BLaER1 (cell line): ENCODE data around the gene B4GALNT3.

ENCODE experiments used
- H3K27ac ChIP-seq: shearing (Covaris generic); formaldehyde crosslinking; 2 replicates; pipeline ENCODE4 v1.8.1; 2022
- H3K27me3 ChIP-seq: shearing (Covaris generic); formaldehyde crosslinking; 2 replicates; pipeline ENCODE4 v1.8.1; 2022
- H3K36me3 ChIP-seq: shearing (Covaris generic); formaldehyde crosslinking; 2 replicates; pipeline ENCODE4 v1.8.1; 2022
- H3K4me1 ChIP-seq: shearing (Covaris generic); formaldehyde crosslinking; 2 replicates; pipeline ENCODE4 v1.8.1; 2022
- H3K4me2 ChIP-seq: shearing (Covaris generic); formaldehyde crosslinking; 2 replicates; pipeline ENCODE4 v1.8.1; 2022
- H3K4me3 ChIP-seq: shearing (Covaris generic); formaldehyde crosslinking; 2 replicates; pipeline ENCODE4 v1.8.1; 2022
- H3K9ac ChIP-seq: shearing (Covaris generic); formaldehyde crosslinking; 2 replicates; pipeline ENCODE4 v1.8.1; 2022
- H3K9me3 ChIP-seq: shearing (Covaris generic); formaldehyde crosslinking; 2 replicates; pipeline ENCODE4 v1.8.1; 2022
- H4K20me1 ChIP-seq: shearing (Covaris generic); formaldehyde crosslinking; 2 replicates; pipeline ENCODE4 v1.8.1; 2022
- Cebpa-rat ChIP-seq: shearing (Covaris generic); IDR thresholded peaks from 2 replicates; pipeline ENCODE4 v1.8.1; 2022

B4GALNT3 gene

DNA sequence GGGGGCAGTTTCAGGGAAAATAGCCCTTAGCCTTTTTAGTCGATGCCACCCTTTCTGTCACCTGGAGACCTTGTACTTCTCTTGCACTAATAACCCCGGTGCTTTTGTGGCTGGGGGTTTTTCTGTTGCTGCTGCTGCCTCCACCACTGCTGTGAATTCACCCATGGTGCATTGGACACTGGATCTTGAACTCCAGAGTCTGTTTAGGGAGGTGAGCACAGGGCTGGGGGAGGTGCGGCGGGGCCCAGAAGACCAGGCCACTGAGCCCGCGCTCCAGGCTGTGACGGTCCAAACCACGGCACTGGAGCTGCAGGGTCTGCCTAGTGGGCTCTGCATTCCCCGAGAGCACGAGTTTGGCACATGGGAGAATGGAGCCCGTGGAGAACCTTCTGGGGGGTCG is 102.9 kb downstream of the B4GALNT3 start:
- Histone ChIP-seq H3K4me3 (0 out of 2 replicates have a peak overlapping the region, but pooled peaks have one; percentile 39), H3K4me2 (peak overlapping the region; percentile 97), H3K9ac (no peak overlapping the region), H3K27ac (peak overlapping the region; percentile 61; the same call in 1 of the 2 replicates), H3K4me1 (peaks cover 86% of the 10 kb centered on the region), H4K20me1 (peaks cover 18% of the 10 kb centered on the region; the same call in 1 of the 2 replicates), H3K27me3 (no peaks in the 10 kb centered on the region), H3K36me3 (no peaks in the 10 kb centered on the region), H3K9me3 (no peaks in the 10 kb centered on the region)
- no peak for TF ChIP-seq Cebpa-rat

DNA sequence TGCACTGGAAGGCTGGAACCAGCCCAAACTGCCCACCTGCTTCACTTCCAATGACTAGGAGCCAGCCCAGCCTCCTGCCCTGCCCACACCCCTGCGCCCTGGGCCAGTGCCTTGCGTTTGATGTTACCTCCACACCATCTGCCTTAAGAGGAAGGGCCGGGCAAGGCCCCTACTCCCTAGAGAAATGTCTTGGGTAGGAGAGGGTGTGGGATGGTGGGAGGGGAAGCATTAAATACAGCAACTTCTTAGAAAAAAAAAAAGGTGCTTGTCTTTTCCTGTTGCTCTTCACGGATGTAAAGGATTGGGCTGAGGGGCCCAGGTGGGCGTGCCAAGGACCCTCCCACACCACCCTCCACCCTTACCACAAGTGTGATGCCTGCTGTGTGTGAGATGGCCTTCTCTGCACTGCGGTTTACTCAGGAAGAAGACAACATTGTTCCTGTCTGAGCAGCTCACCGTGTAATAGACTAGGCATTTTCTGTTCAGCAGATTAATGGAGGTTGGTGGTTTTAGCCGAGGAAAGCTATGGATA is 103.6 kb downstream of the B4GALNT3 start:
- H3K4me1 ChIP-seq, result peaks cover 80% of the 10 kb centered on the region
- H3K27ac ChIP-seq, result peak overlapping the region; percentile 32
- H3K27me3 ChIP-seq, result no peaks in the 10 kb centered on the region
- H3K9ac ChIP-seq, result peak overlapping the region; percentile 33; the same call in 1 of the 2 replicates
- no peaks in the 10 kb centered on the region for H3K9me3 ChIP-seq
- H3K36me3 ChIP-seq, result no peaks in the 10 kb centered on the region
- peaks cover 18% of the 10 kb centered on the region; the same call in 1 of the 2 replicates for H4K20me1 ChIP-seq
- no peak for TF ChIP-seq Cebpa-rat
- peak overlapping the region; percentile 97 for H3K4me2 ChIP-seq
- H3K4me3 ChIP-seq, result peak overlapping the region; percentile 27; the same call in 1 of the 2 replicates

GRCh38 chr12:563787-564298 is 104.1 kb downstream of the B4GALNT3 start:
- Histone ChIP-seq H3K4me1 (peaks cover 74% of the 10 kb centered on the region), H4K20me1 (peaks cover 18% of the 10 kb centered on the region; the same call in 1 of the 2 replicates), H3K9me3 (no peaks in the 10 kb centered on the region), H3K4me3 (peak overlapping the region; percentile 27; the same call in 1 of the 2 replicates), H3K27me3 (no peaks in the 10 kb centered on the region), H3K36me3 (no peaks in the 10 kb centered on the region), H3K9ac (peak overlapping the region; percentile 33; the same call in 1 of the 2 replicates), H3K4me2 (peak overlapping the region; percentile 97), H3K27ac (peak overlapping the region; percentile 32; the same call in 1 of the 2 replicates)
- no peak for TF ChIP-seq Cebpa-rat

DNA sequence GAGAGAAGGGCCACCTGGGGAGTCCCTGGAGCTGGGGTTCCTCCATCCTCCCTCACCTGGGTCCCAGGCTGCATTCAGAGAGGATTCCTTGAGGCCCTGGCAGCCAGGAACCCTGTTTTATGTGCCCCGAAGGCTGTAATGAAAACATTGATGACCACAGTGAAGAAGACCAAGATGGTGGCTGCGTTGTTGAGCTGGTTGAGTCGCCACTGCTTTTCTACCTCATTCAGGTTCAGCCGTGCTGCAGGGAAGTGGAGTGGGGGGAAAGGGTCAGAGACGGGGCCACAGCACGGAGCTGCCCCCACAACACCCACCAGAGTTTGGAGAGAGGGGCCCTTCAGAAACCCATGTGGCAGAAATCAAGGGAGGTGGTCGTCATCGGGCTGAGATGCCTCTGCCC is 105.4 kb downstream of the B4GALNT3 start:
- no peaks in the 10 kb centered on the region for H3K27me3 ChIP-seq
- H3K4me3 ChIP-seq, result no peak overlapping the region
- H3K4me1 ChIP-seq, result peaks cover 70% of the 10 kb centered on the region
- H3K4me2 ChIP-seq, result peak overlapping the region; percentile 97
- no peak overlapping the region for H3K9ac ChIP-seq
- H3K27ac ChIP-seq, result 0 out of 2 replicates have a peak overlapping the region, but pooled peaks have one; percentile 1
- no peak for TF ChIP-seq Cebpa-rat
- H3K36me3 ChIP-seq, result no peaks in the 10 kb centered on the region
- no peaks in the 10 kb centered on the region for H3K9me3 ChIP-seq
- H4K20me1 ChIP-seq, result peaks cover 18% of the 10 kb centered on the region; the same call in 1 of the 2 replicates

- TF ChIP-seq Cebpa-rat, result no peak
- Histone ChIP-seq H3K9me3 (no peaks in the 10 kb centered on the region), H3K27me3 (no peaks in the 10 kb centered on the region), H3K27ac (no peak overlapping the region), H4K20me1 (peaks cover 18% of the 10 kb centered on the region; the same call in 1 of the 2 replicates), H3K4me2 (peak overlapping the region; percentile 97), H3K9ac (no peak overlapping the region), H3K36me3 (no peaks in the 10 kb centered on the region), H3K4me3 (no peak overlapping the region), H3K4me1 (peaks cover 70% of the 10 kb centered on the region)
Measured at GRCh38 chr12:565589-566105, 105.9 kb downstream of the B4GALNT3 start.

GRCh38 chr12:568486-568885 is 108.7 kb downstream of the B4GALNT3 start:
- Histone ChIP-seq H3K36me3 (no peaks in the 10 kb centered on the region), H3K27ac (no peak overlapping the region), H3K4me2 (no peak overlapping the region), H3K4me3 (no peak overlapping the region), H3K27me3 (no peaks in the 10 kb centered on the region), H4K20me1 (peaks cover 5% of the 10 kb centered on the region; the same call in 1 of the 2 replicates), H3K9me3 (no peaks in the 10 kb centered on the region), H3K9ac (no peak overlapping the region), H3K4me1 (peaks cover 56% of the 10 kb centered on the region)
- no peak for TF ChIP-seq Cebpa-rat

DNA sequence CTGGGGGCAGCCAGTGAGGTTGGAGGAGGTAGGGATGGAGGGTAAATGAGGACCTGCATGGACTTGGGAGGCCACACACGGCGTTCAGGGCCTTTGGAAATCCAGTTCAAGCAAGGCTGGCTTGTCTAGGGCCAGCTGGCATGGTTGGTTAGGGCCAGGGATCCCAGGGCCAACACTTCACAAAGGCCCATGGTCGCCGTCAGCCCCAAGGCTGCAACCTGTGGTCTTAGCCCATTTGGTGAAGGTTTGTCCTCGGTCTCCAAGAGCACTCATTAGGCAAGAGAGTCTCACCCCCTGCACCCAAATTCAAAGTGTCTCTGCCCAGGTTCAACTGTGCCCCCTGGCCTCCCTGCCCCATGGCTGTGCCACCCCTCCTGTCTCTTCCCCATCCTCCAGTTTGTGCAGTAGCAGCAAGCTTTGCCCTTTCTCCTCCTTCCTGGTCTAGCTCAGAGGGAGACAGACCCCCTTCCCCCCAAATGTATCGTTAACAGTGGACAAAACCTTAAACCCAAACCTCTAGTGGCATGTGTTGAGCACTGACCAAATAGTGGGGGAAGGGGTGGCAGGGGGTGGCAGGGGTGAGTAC is 109.4 kb downstream of the B4GALNT3 start:
- Histone ChIP-seq H3K4me1 (peaks cover 49% of the 10 kb centered on the region), H3K9ac (no peak overlapping the region), H4K20me1 (peaks cover under 1% of the 10 kb centered on the region; the same call in 1 of the 2 replicates), H3K27me3 (no peaks in the 10 kb centered on the region), H3K36me3 (no peaks in the 10 kb centered on the region), H3K27ac (no peak overlapping the region), H3K4me2 (peak overlapping the region; percentile 94), H3K9me3 (no peaks in the 10 kb centered on the region), H3K4me3 (no peak overlapping the region)
- TF ChIP-seq Cebpa-rat, result no peak

DNA sequence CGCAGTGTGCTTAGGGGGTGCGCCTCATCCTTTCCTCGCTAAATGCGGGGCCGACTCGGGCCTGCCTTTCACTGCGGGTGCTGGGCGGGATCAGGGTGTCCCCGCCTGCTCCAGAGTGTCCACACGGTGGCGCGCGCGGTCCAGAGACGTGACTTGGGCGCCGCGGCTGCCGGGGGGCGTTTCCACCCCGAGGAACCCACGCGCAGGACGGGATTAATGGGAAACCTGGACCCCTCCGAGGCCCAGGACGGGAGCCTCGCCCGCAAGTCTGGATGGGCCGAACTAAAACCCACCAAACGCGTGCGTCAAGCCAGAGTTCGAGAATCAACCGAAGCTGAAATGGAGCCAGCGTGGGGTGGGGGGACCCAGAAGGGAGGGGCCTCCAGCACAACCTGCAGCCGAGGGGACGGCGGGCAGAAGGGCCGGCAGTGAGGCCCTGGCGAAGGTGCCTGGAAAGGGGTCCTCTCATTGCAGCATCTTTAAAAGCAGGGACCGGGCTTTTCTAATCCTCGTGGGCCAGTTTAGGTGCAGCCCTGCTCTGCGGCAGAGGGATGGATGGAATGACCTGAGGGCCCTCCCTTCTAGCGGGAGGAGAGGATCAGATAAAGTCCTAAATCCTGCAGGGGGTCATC is 110.2 kb downstream of the B4GALNT3 start:
- H3K4me1 ChIP-seq, result peaks cover 43% of the 10 kb centered on the region
- TF ChIP-seq Cebpa-rat, result no peak
- peak overlapping the region; percentile 94 for H3K4me2 ChIP-seq
- H3K36me3 ChIP-seq, result no peaks in the 10 kb centered on the region
- peak overlapping the region; percentile 66 for H3K4me3 ChIP-seq
- no peak overlapping the region for H3K27ac ChIP-seq
- no peaks in the 10 kb centered on the region for H4K20me1 ChIP-seq
- H3K9ac ChIP-seq, result peak overlapping the region; percentile 73; the same call in 1 of the 2 replicates
- H3K9me3 ChIP-seq, result no peaks in the 10 kb centered on the region
- H3K27me3 ChIP-seq, result no peaks in the 10 kb centered on the region

- H3K27ac ChIP-seq, result no peak overlapping the region
- peak overlapping the region; percentile 94 for H3K4me2 ChIP-seq
- peak overlapping the region; percentile 66; the same call in 1 of the 2 replicates for H3K4me3 ChIP-seq
- no peaks in the 10 kb centered on the region for H3K9me3 ChIP-seq
- H4K20me1 ChIP-seq, result no peaks in the 10 kb centered on the region
- TF ChIP-seq Cebpa-rat, result no peak
- no peak overlapping the region for H3K9ac ChIP-seq
- H3K4me1 ChIP-seq, result peaks cover 43% of the 10 kb centered on the region
- no peaks in the 10 kb centered on the region for H3K36me3 ChIP-seq
- no peaks in the 10 kb centered on the region for H3K27me3 ChIP-seq
Measured at GRCh38 chr12:570435-570920, 110.7 kb downstream of the B4GALNT3 start.
